RCC 7860 (cell line): ENCODE measurements around the gene HM13.
"Not testable (repeated sequence)": the region's sequence is repeated elsewhere in the genome, so short reads cannot be mapped to it uniquely, and the experiment has no call there.

Experiments
- DNase-seq: peaks from one replicate; pipeline ENCODE4 v3.0.0-alpha.2; 2015; ENCODE audit warnings: low spot score
- FAIRE-seq: peaks from 2 replicates; lab custom pipeline; 2012; peaks lifted over from hg19 to GRCh38; lab: Jason Lieb, UNC

The HM13 gene

GRCh38 chr20:31605031-31605901, 91.0 kb downstream of the HM13 start, which contains the start of gene ID1:
Gene ID1, plus strand, starts transcription at chr20:31605289. Its CDS starts 99 bp downstream, at chr20:31605388.
- FAIRE-seq, result peak; percentile 83
- DNase-seq, result peak; percentile 99

DNA sequence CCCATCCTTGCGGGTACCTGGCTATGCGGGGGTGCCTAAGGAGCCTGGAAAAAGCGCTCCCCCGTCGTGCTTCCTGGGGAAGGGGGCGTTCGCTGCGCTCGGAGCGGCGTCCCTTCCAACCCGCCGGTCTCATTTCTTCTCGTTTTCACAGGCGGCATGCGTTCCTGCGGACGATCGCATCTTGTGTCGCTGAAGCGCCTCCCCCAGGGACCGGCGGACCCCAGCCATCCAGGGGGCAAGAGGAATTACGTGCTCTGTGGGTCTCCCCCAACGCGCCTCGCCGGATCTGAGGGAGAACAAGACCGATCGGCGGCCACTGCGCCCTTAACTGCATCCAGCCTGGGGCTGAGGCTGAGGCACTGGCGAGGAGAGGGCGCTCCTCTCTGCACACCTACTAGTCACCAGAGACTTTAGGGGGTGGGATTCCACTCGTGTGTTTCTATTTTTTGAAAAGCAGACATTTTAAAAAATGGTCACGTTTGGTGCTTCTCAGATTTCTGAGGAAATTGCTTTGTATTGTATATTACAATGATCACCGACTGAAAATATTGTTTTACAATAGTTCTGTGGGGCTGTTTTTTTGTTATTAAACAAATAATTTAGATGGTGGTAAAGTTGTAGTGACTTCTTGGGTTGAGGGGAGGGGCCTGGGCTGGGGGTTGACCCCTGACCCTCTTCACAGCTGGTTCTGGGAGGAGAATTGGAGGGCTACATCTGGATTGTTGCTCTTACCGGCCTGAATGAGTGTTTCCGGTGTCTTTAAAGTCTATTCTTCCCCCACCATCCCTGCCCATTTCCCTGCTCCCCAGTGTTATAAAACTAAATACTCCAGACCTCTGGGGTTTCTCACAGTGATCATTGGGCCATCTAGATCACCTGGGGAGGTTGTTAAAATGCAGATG, 91.9 kb downstream of the HM13 start:
- FAIRE-seq, result no peak

GRCh38 chr20:31606804-31607639, 92.8 kb downstream of the HM13 start:
- DNase-seq (peak; percentile 91), FAIRE-seq (peak; percentile 55)

More for the DNA sequence above, 91.9 kb downstream of the HM13 start:
- peak; percentile 18 for DNase-seq

DNA sequence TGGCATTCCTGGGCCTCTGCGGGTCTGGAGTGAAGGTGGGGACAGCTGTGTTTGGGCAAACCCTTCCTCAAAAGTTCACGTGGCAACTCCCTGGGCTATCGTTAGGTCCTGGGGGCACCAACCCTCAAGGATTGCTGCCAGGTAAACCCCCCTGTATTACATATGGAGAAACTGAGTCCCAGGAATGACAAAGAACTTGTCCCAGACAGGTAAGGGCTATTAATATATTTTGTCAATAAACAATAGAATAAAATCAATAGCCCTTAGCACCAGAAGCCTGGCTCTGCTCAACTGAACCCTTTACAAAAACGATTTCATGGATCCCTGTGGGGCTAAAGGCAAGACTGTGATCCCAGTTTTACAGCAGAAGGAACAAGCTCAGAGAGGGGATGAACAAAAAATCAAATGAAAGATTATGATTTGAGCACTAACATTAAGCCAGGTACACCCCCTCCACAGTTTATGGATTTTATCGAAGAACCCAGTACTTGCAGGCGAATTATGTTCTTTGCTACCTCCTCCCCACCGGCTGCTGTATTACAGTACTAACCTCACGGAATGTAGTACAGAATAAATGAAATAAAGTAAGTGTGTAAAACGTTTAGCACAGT, 93.5 kb downstream of the HM13 start:
- FAIRE-seq (no peak), DNase-seq (peak; percentile 59)

- FAIRE-seq, result peak; percentile 55
Observed at GRCh38 chr20:31608251-31608945, 94.2 kb downstream of the HM13 start.

DNA sequence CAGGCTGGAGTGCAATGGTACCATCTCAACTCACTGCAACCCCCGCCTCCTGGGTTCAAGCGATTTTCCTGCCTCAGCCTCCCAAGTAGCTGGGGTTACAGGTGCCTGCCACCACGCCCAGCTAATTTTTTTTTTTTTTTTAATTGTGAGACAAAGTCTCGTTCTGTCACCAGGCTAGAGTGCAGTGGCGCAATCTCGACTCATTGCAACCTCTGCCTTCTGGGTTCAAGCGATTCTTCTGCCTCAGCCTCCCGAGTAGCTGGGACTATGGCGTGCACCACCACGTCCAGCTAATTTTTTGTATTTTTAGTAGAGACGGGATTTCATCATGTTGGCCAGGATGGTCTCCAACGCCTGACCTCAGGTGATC, 98.0 kb downstream of the HM13 start:
- not testable (repeated sequence) for FAIRE-seq

More at GRCh38 chr20:31608251-31608945, 94.2 kb downstream of the HM13 start:
- DNase-seq, result peak; percentile 97

GRCh38 chr20:31615416-31615815, 101.2 kb downstream of the HM13 start:
- DNase-seq, result no peak
- no peak for FAIRE-seq

More for the DNA sequence above, 98.0 kb downstream of the HM13 start:
- not testable (repeated sequence) for DNase-seq

GRCh38 chr20:31617432-31618104, 103.3 kb downstream of the HM13 start:
- no peak for DNase-seq
- FAIRE-seq, result no peak
